HEK293 (cell line): ENCODE measurements around the gene IL17RC.

ENCODE experiments used
- ATF2 ChIP-seq: fragments of 450-650 bp; formaldehyde crosslinking; IDR thresholded peaks from 2 replicates; pipeline ENCODE4 v1.5.1; 2016; ENCODE audit warnings: missing biosample characterization, missing genetic modification characterization, low read depth
- CTCF ChIP-seq: fragments of 450-650 bp; formaldehyde crosslinking; IDR thresholded peaks from 2 replicates; pipeline ENCODE4 v1.5.1; 2016; ENCODE audit warnings: missing biosample characterization, missing genetic modification characterization
- PATZ1 ChIP-seq: fragments of 450-650 bp; formaldehyde crosslinking; IDR thresholded peaks from 2 replicates; pipeline ENCODE4 v1.5.1; 2016; ENCODE audit warnings: missing biosample characterization, missing genetic modification characterization
- ZNF121 ChIP-seq: fragments of 450-650 bp; formaldehyde crosslinking; IDR thresholded peaks from 2 replicates; pipeline ENCODE4 v1.5.1; 2016; ENCODE audit warnings: missing biosample characterization, missing genetic modification characterization
- ZNF274 ChIP-seq, 2 experiments: fragments of 200-500 bp in 1 of 2; fragments of 450-650 bp in 1 of 2; sonication (Bioruptor generic) in 1 of 2; formaldehyde crosslinking in 1 of 2; IDR thresholded peaks; 2 replicates each; pipeline versions ENCODE4 v1.5.1 to v1.6.1; 2014 to 2016; ENCODE audit warnings: borderline replicate concordance in 1 of 2, inconsistent platforms in 1 of 2, low read length in 1 of 2, missing biosample characterization in 1 of 2, missing genetic modification characterization in 1 of 2

- TF ChIP-seq PATZ1 (tag by site-specific recombination), result no peak
- TF ChIP-seq ZNF274 (IDR thresholded peaks at IDR 0.05; ENCODE audit: low read length), result no peak
- TF ChIP-seq ZNF274 (tag by site-specific recombination; IDR thresholded peaks at IDR 0.05; ENCODE audit: borderline replicate concordance), result no peak
- no peak for TF ChIP-seq CTCF (tag by site-specific recombination)
- no peak for TF ChIP-seq ZNF121 (tag by site-specific recombination)
- no peak for TF ChIP-seq ATF2 (tag by site-specific recombination)
Measured at GRCh38 chr3:9898467-9899241, 18.2 kb upstream of the IL17RC start.
